ENCODE data around the gene ANXA2R. TPM values are rescaled to one million over a fixed set of nuclear protein-coding genes. Genes with fewer than 3 reads are reported as not detected.

ANXA2R gene
- total and polyA plus RNA-seq, 2 donors (not counting 1 experiment from before 2014, with no cell fraction given), result 19.3 to 50.4 TPM

GRCh38 chr5:42991404-42992087, 48.6 kb downstream of the ANXA2R start:
- WGBS (ENCODE audit: insufficient coverage), result 22% methylated on average over 28 of the region's 36 CpGs
- peaks cover 0 to 5% (median 0%) of the 10 kb centered on the region in 3 donors for H3K9me3 ChIP-seq (ENCODE audit: control extremely low read depth in 1 of 3, control insufficient read depth in 2 of 3, insufficient read depth in 1 of 3, low read length in 2 of 3)
- no peaks in the 10 kb centered on the region for H3K27me3 ChIP-seq (replicated peaks in 1 of 4; ENCODE audit: control extremely low read depth in 1 of 4, control insufficient read depth in 3 of 4, insufficient read depth in 4 of 4, low read length in 3 of 4)
- peaks cover 46% of the 10 kb centered on the region for H3K79me2 ChIP-seq (ENCODE audit: control insufficient read depth, insufficient read depth, low read length)
- H3K4me1 ChIP-seq (ENCODE audit: control insufficient read depth in 2 of 2, insufficient read depth in 2 of 2, low read length in 2 of 2), result peaks cover 31 to 34% of the 10 kb centered on the region in 2 donors
- Mint-ChIP-seq H3K9me3 (ENCODE audit: insufficient read depth) (no peaks in the 10 kb centered on the region), H3K27me3 (no peaks in the 10 kb centered on the region), H3K4me3 (peak overlapping the region; percentile 96), H3K27ac (peak overlapping the region; percentile 100), H3K4me1 (peaks cover 52% of the 10 kb centered on the region)
- peak overlapping the region; percentile 74 for H2AFZ ChIP-seq (ENCODE audit: insufficient read depth, low read depth, low read length, poor library complexity, severe bottlenecking)
- TF ChIP-seq EZH2 (IDR thresholded peaks at IDR 0.05; ENCODE audit: borderline replicate concordance, insufficient read depth, low read depth, low read length, poor library complexity, severe bottlenecking) (no peak), CTCF (IDR thresholded peaks at IDR 0.05) (no peak)
- intact Hi-C loops (cut with micrococcal nuclease), result loop anchor here (1.0 to 10.0 kb wide), 7 partner anchors 42 to 493 kb away; partner anchors contain the start of genes HMGCS1 and TMEM267
- ChIA-PET POLR2A (interaction anchor here (1.4 to 7.1 kb wide), 9 partner anchors 17 to 492 kb away, joined by 4 to 181 read pairs (median 77); partner anchors contain the start of genes ANXA2R, TMEM267 and ZNF131), CTCF (interaction anchor here (1.1 to 11.7 kb wide), 11 partner anchors 17 to 492 kb away, joined by 3 to 194 read pairs (median 27); partner anchors contain the start of genes ANXA2R and TMEM267)
- peak overlapping the region; percentile 90 for H3K9ac ChIP-seq (ENCODE audit: low read length)
- DNase-seq (no peak), ATAC-seq (ENCODE audit: low read depth) (peak; percentile 0)
- peak overlapping the region; percentile 84 for H3K4me2 ChIP-seq (replicated peaks; ENCODE audit: low read depth, low read length, poor library complexity, severe bottlenecking)
- peak overlapping the region; percentile 78 to 97 (median 89) for H3K4me3 ChIP-seq (ENCODE audit: control extremely low read depth in 1 of 5, extremely low read depth in 1 of 5, insufficient read depth in 1 of 5, low read depth in 2 of 5, low read length in 4 of 5)
- H3K27ac ChIP-seq (ENCODE audit: low read length in 2 of 2), result peak overlapping the region; percentile 93 to 96
- peaks cover 0 to 2% of the 10 kb centered on the region in 2 experiments for H3K36me3 ChIP-seq (replicated peaks in 1 of 2; ENCODE audit: control extremely low read depth in 1 of 2, control insufficient read depth in 1 of 2, extremely low read depth in 1 of 2, insufficient read depth in 2 of 2, low read length in 1 of 2)
- H4K20me1 ChIP-seq (ENCODE audit: control insufficient read depth, insufficient read depth, low read length, poor library complexity, severe bottlenecking), result no peaks in the 10 kb centered on the region
